ENCODE measurements around the gene LAMA3.

DNA sequence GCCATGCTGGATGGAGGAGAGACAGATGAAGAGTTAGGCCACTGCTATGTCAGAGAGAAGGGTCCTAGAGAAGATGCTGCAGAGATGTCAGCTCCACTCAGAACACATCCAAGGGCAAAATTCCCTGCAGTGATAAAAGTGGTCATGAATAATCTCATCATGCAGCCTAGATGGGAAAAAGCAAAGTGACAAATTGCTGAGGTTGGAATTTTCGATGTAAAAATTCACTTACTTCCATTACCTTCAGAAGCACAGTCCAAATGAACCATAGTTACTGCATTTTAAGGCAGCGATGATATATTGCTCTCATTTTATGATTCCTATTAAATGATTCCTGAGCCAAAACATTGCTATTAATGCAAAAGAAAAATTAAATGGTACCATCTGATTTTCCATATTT, 43.0 kb upstream of the LAMA3 start:
- TF ChIP-seq, protein P1, sequence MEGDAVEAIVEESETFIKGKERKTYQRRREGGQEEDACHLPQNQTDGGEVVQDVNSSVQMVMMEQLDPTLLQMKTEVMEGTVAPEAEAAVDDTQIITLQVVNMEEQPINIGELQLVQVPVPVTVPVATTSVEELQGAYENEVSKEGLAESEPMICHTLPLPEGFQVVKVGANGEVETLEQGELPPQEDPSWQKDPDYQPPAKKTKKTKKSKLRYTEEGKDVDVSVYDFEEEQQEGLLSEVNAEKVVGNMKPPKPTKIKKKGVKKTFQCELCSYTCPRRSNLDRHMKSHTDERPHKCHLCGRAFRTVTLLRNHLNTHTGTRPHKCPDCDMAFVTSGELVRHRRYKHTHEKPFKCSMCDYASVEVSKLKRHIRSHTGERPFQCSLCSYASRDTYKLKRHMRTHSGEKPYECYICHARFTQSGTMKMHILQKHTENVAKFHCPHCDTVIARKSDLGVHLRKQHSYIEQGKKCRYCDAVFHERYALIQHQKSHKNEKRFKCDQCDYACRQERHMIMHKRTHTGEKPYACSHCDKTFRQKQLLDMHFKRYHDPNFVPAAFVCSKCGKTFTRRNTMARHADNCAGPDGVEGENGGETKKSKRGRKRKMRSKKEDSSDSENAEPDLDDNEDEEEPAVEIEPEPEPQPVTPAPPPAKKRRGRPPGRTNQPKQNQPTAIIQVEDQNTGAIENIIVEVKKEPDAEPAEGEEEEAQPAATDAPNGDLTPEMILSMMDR (IDR thresholded peaks at IDR 0.05) = no peak
- TF ChIP-seq POLR2AphosphoS5 (IDR thresholded peaks at IDR 0.05; ENCODE audit: low read depth, low read length) = no peak

Measured in Panc1 (cell line).